ENCODE results near the gene CDKAL1.

The CDKAL1 gene

DNA sequence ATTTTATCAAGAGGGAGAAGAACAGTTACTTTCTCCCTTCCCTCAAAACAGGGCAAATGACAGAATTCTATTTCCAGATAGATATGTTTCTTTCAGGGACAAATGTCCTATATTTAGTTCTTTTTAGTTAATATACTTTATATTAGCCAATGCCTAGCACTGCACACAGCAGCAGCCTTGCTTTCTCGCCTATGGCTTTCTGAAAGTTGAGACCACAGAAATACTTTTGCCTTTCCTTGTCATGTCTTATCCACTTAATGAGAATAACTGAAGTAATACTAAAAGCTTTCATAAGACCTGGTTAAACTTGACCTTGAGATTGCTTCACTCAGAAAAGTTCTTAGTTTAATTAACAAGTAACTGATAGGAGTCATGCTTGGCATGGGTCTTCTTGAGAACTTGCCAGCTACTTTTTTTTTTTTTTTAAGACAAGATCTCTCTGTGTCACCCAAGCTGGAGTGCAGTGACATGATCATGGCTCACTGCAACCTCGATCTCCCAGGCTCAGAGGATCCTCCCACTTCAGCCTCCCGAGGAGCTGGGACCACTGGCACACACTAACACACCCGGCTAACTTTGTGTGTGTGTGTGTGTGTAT lies 159.3 kb downstream of the CDKAL1 start:
- no peak for TF ChIP-seq TCF12 (IDR thresholded peaks at IDR 0.05; ENCODE audit: low read depth)
- no peak for TF ChIP-seq EP300 (IDR thresholded peaks at IDR 0.05; ENCODE audit: borderline replicate concordance)
- TF ChIP-seq TAF1 (IDR thresholded peaks at IDR 0.05; ENCODE audit: low read depth) = no peak
- TF ChIP-seq CEBPB (IDR thresholded peaks at IDR 0.05) = no peak
- TF ChIP-seq NFIC (IDR thresholded peaks at IDR 0.05) = no peak
- no peak for TF ChIP-seq RAD21 (IDR thresholded peaks at IDR 0.05; ENCODE audit: low read depth)
- no peak for TF ChIP-seq YY1 (IDR thresholded peaks at IDR 0.05; ENCODE audit: low read depth)
- no peak for TF ChIP-seq TEAD4 (IDR thresholded peaks at IDR 0.05)
- no peak for TF ChIP-seq FOXM1 (IDR thresholded peaks at IDR 0.05; ENCODE audit: borderline replicate concordance, low read depth)
- no peak for TF ChIP-seq CREB1 (IDR thresholded peaks at IDR 0.05; ENCODE audit: low read depth)
- no peak for TF ChIP-seq MAX (IDR thresholded peaks at IDR 0.05)
- TF ChIP-seq EGR1 (IDR thresholded peaks at IDR 0.05) = no peak
- TF ChIP-seq USF1 (IDR thresholded peaks at IDR 0.05) = no peak
- TF ChIP-seq REST (IDR thresholded peaks at IDR 0.05; ENCODE audit: low read depth) = no peak
- TF ChIP-seq ZBTB7A (IDR thresholded peaks at IDR 0.05; ENCODE audit: low read depth) = no peak

DNA sequence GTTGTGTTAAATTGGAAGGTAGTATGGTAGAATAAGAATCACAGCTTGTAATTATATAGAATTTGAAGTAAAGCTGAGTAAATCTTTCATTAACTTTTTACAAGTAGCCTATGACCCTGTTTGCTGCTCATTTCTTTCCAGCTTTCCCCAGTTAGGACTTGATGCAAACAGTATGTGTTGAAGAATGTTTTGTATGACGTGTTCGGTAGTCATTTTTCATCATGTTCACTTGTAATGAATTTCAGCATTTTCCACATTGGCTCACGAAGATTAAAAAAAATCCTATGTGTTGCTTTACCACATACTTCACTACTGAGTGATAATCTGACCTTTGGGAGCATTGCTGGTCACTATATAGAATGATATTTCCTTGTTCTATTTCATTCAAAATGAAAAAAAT lies 162.4 kb downstream of the CDKAL1 start:
- TF ChIP-seq EGR1 (IDR thresholded peaks at IDR 0.05) = no peak
- TF ChIP-seq ZBTB7A (IDR thresholded peaks at IDR 0.05; ENCODE audit: low read depth) = no peak

GRCh38 chr6:20698675-20699074 lies 164.4 kb downstream of the CDKAL1 start:
- TF ChIP-seq ZBTB7A (IDR thresholded peaks at IDR 0.05; ENCODE audit: low read depth) (no peak), TEAD4 (IDR thresholded peaks at IDR 0.05) (no peak), EGR1 (IDR thresholded peaks at IDR 0.05) (no peak), YY1 (IDR thresholded peaks at IDR 0.05; ENCODE audit: low read depth) (no peak), MAX (IDR thresholded peaks at IDR 0.05) (no peak)

- no peak for TF ChIP-seq NFIC (IDR thresholded peaks at IDR 0.05)
- no peak for TF ChIP-seq TAF1 (IDR thresholded peaks at IDR 0.05; ENCODE audit: low read depth)
- no peak for TF ChIP-seq TCF12 (IDR thresholded peaks at IDR 0.05; ENCODE audit: low read depth)
- no peak for TF ChIP-seq EGR1 (IDR thresholded peaks at IDR 0.05)
- no peak for TF ChIP-seq TEAD4 (IDR thresholded peaks at IDR 0.05)
- TF ChIP-seq MAX (IDR thresholded peaks at IDR 0.05) = no peak
- TF ChIP-seq EP300 (IDR thresholded peaks at IDR 0.05; ENCODE audit: borderline replicate concordance) = no peak
- TF ChIP-seq YY1 (IDR thresholded peaks at IDR 0.05; ENCODE audit: low read depth) = no peak
- no peak for TF ChIP-seq CREB1 (IDR thresholded peaks at IDR 0.05; ENCODE audit: low read depth)
- TF ChIP-seq ZBTB7A (IDR thresholded peaks at IDR 0.05; ENCODE audit: low read depth) = no peak
- TF ChIP-seq USF1 (IDR thresholded peaks at IDR 0.05) = no peak
- TF ChIP-seq FOXM1 (IDR thresholded peaks at IDR 0.05; ENCODE audit: borderline replicate concordance, low read depth) = no peak
- TF ChIP-seq CEBPB (IDR thresholded peaks at IDR 0.05) = no peak
- TF ChIP-seq REST (IDR thresholded peaks at IDR 0.05; ENCODE audit: low read depth) = no peak
- no peak for TF ChIP-seq RAD21 (IDR thresholded peaks at IDR 0.05; ENCODE audit: low read depth)
Observed at GRCh38 chr6:20699402-20699801, 165.1 kb downstream of the CDKAL1 start.

DNA sequence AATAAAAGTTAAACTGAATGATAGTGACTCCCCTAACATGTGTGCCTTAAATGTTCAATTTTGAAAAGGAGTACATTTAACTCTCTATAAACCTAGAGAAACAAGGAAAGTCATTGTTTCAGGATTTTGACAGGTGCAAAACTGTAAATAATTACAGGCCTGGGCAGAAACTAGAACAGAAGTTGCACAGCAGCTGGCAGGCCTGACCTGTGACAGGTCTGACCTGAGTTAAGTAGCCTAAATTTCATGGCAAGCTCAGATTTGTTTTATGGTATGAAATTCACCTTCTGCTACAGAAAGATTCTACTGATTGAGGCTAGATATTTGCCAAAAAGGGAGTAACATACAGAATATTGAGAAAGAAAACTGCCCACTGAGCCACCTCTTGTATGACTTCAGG lies 166.1 kb downstream of the CDKAL1 start:
- no peak for TF ChIP-seq YY1 (IDR thresholded peaks at IDR 0.05; ENCODE audit: low read depth)
- TF ChIP-seq CEBPB (IDR thresholded peaks at IDR 0.05) = no peak
- no peak for TF ChIP-seq TEAD4 (IDR thresholded peaks at IDR 0.05)

DNA sequence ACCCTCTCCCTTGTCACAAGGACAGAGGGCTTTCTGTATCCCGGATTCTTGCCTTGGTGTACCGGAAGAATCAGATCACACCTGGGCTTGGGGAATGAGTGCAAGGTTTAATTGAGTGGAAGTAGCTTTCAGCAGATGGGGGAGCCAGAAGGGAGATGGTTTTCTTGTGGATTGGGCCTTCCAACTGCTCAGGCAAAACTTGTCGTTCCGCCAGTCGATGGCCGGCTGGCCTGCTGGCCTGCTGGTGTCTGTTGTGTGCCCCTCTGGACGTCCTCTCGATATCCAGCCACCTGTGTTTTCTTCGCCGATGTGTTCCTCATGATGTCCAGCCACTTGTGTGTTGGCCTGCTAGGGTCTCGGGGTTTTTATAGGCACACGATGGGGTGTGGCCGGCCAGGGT lies 168.1 kb downstream of the CDKAL1 start:
- TF ChIP-seq USF1 (IDR thresholded peaks at IDR 0.05) (no peak), TEAD4 (IDR thresholded peaks at IDR 0.05) (no peak), TAF1 (IDR thresholded peaks at IDR 0.05; ENCODE audit: low read depth) (no peak), EP300 (IDR thresholded peaks at IDR 0.05; ENCODE audit: borderline replicate concordance) (no peak), MAX (IDR thresholded peaks at IDR 0.05) (no peak), YY1 (IDR thresholded peaks at IDR 0.05; ENCODE audit: low read depth) (no peak)
